Suprapubic skin (tissue), 4 donors: ENCODE measurements around the gene SLC22A2.

Experiments used
- POLR2A ChIP-seq, 2 donors: fragments of 450-650 bp; IDR thresholded peaks; one replicate each; pipeline ENCODE4 v1.6.1; 2017; ENCODE audit warnings: antibody characterized with exemption in 2 of 2, mild to moderate bottlenecking in 2 of 2, moderate library complexity in 2 of 2
- POLR2AphosphoS5 ChIP-seq, 3 donors: sonication (generic); formaldehyde crosslinking; IDR thresholded peaks; one replicate each; pipeline ENCODE4 v1.6.1; 2017; ENCODE audit warnings: antibody characterized with exemption in 3 of 3

- no peak for TF ChIP-seq POLR2AphosphoS5 (IDR thresholded peaks at IDR 0.05)
- no peak for TF ChIP-seq POLR2A (IDR thresholded peaks at IDR 0.05)
These were observed 39.8 kb downstream of the SLC22A2 start for GRCh38 chr6:160218810-160219209.
